SIG-M5 treated with dmso at 0.1 percent for 504 hours (cell line): Measurements from ENCODE around the gene STK10.
"Not testable (repeated sequence)": the region's sequence is repeated elsewhere in the genome, so short reads cannot be mapped to it uniquely, and the experiment has no call there.

Source experiments
- DNase-seq: peaks from one replicate; lab custom pipeline; 2025; ENCODE audit not compliant: unreplicated experiment; lab: John Stamatoyannopoulos, UW

Gene STK10

DNA sequence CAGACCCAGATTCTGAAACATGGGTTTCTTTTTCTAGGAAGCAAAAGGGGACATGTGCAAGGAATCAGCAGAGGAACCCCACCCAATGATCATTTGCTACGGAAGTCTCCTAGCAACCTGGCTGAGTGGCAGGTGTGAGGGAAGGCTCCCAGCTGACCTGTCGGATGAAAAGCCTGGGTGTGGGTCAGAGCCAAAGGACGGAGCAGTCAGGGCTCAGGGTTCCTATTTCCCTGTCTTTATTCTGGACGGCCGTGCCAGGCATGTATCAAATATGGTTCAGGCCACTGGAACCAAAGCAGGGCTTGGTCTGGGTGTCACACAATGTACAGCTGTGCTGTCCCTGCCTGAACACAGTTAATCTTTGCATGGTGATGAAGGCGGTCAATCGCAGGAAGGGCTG lies 20.1 kb downstream of the STK10 start:
- no peak for DNase-seq

DNA sequence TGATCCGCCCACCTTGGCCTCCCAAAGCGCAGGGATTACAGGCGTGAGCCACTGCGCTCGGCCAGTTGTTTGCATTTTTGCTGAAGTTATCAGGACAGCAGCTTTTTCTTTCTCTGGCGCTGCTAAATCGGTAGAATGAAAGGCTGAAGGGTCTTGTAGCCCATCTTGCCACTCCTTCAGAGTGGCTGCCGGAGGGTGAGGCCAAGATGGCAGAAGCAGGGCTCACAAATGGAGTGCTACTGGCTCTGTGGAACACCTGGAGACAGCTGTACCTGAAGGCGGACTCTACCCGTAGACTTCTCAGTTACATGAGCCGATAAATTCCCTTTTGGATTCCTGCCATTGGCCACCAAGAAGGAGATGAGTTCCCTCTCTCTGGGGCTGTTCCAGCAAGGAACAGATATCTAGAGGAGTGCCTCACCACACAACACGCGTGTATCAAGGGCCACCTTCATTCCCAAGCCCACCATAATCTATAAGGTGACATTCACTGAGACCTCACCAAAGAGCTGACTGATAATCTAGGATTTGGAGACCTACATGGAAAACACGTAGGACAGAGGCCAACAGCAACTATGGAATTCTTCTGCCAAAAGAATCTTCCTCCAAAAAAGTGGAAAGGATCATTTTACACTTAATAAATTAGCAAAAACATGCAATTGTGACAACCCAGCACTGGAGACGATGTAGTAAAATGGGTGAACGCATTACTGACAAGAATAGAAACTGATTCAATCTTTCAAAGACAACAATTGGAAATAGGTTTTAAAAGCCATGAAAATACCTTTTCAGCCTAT lies 21.8 kb downstream of the STK10 start:
- DNase-seq = no peak

DNA sequence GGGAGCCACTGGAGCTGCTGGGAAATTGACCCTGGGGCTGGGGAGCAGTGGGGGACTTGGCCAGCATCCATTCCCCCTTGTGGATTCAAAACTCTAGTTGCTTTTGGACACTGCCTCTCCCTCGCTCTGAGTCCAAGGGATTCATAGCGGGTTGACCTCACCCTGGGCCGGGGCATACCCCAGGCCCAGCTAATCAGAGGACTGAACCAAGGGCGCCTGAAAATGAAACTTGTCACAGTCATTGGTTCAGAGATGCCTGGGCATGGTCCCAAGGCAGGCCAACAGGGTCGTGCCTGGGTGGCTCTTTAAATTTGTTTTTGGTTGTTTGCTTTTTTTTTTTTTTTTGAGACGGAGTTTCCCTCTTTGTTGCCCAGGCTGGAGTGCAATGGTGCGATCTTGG lies 22.6 kb downstream of the STK10 start:
- DNase-seq = no peak

DNA sequence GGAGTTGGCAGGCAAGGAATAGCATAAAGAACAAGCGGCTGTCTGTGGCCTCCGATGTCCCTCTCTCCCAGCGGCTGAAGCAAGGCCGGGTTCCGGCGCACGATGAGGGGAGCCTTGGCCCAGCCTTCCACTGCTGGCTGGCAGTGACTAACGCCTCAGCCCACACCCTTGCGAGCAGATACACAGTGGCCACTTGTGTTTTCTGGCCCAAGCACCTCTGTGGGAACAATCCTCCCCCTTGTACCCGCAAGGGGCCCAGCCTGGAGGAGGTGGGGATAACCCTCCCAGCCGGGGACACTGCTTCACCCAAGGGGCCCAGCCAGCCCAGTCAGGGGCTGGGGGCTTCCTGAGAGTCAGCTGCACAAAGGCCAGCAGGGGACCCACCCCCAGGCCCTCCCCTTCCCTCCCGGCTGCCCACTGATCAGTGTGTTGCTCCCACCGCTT lies 23.2 kb downstream of the STK10 start:
- DNase-seq = no peak

DNA sequence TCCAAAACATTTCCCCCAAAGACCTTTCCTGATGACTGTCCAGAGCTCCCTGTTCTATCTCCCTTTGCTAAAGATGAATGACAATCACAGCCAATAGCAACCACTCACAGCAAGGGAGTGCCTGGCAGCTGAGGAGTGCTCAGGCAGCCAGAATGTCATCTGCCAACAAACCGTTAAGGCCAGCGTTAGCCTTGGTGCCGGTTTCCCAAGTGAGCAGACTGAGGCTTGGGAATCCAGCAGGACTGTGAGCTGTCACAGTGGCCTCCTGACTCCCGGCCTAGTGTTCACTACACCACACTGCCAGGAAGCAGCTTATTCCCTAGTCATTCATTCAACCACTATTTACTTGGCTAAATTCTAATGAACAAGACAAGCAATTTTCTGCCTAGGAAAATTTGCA lies 24.7 kb downstream of the STK10 start:
- no peak for DNase-seq

DNA sequence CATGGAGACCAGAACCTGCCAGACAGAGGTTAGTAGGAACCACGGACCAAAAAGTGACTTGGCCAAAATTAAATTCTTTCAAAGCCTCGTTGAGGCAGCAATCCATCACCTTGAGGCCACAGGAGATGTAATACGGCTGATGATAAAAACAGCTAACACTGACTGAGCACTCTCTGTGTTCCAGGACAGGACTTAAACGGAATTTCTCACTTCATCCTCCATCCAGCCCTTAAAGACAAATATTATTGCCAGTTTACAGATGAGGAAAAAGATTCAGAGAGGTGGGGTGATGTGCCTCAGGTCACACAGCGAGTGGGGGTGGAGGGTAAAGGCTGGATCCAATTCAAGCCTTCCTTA lies 25.1 kb downstream of the STK10 start:
- no peak for DNase-seq

DNA sequence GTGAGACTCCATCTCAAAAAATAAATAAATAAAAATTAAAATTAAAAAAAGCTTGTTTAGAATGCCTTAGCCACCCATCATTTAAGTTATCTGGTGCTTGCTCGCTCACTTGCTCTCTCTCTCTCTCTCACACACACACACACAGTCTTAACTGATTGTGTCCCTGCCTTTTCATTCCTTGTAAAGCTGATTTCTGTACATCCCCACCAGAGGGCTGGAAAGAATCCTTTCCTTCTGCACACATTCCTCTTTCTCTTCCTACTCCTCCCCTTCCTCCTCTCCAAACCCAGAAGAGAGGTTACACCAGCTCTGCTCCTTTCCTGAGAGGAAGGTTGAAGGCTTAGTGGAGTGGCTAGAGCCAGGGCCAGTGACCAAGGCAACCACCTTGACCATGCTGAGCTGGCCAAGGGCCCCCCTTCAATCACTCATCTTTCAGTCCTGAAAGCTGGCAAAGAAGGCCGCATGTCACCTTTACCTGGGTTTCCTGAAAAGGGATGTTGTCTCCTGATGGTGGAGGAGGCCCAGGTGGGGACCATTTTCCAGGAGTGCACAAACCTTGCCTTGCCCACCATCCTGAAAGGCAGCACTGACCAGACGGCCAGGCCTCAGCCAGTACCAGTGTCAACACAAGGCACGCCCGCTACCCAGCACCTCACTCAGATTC lies 25.6 kb downstream of the STK10 start:
- DNase-seq = peak; percentile 13

DNA sequence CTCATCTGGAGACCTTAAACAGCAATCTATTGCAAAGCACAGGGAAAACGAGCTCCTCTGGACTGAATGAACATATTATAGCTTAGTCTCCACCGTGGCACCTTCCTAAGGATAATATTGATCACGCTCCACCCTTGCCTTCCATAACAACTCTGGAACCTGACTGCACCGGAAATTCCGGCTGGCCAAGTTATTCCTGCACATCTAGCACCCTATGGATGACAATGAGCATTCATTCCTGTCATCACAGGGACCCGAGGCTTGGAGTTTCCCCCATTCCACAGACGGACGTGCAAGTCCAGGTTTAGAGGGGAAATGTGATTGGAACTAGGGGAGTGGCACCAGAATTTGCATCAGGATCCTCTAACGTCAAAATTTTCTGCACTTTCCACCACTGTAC lies 27.5 kb downstream of the STK10 start:
- DNase-seq = no peak

DNA sequence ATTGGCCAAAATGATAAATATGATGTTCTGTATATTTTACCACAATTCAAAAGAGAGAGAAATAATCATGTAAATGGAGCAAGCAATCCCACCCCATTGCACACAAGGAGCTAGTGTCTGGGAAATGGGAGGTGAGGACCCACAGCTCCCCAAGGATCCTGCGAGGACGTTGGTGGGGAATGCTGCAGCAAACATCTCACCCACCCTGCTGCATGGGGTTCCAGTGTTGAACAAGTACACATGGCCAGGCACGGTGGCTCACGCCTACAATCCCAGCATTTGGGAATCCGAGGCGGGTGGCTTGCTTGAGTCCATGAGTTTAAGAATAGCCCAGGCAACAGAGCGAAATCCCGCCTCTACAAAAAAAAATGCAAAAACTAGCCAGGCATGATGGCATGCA lies 29.0 kb downstream of the STK10 start:
- no peak for DNase-seq

DNA sequence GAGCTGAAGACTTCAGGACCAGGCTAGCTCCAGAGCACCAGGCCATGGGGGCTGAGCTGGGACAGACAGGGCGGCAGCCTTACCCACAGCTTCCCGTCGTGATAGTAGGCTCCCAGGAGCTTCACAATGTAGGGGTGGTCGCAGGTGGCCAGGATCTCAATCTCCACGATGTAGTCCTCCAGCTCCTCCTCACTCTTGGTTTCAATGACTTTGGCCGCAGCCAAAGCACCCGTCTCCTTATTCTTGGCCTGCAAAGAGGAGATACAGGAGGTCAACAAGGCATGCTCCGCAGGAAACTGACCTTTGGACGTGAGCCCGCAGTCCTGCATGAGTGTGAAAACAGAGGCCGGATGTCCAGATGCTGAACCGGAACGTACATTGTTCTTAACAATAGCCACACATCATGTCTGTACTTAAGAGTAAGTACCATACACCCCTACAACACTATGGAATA lies 31.5 kb downstream of the STK10 start:
- DNase-seq = no peak

DNA sequence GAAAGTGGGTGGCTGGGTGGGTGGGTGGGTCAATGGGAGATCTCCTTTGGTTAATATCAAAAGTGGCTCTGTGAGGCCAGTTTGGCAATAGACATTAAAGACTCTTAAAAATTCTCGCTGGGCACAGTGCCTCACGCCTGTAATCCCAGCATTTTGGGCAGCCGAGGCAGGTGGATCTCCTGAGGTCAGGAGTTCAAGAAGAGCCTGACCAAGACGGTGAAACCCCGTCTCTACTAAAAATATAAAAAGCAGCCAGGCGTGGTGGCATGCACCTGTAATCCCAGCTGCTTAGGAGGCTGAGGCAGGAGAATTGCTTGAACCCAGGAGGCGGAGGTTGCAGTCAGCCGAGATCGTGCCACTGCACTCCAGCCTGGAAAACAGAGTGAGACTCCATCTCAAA lies 32.9 kb downstream of the STK10 start:
- not testable (repeated sequence) for DNase-seq

DNA sequence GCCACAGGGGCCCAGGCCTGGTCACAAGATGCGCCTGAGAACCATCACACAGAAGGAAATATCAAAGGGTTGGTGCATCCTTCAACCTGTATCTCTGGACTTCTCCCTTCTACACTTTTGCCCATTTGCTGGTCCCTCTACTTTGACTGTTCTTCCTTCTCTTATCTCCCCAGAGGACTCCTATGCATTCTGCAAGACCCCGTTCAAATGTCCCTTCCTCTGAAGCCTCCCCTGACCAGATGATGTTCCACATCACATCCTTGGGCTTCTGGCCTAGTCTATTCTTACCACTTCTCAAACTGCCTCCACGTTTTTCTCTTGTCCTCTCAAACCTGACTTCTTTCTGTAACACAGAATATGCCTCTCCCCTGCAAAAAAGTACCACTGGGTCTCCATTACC lies 34.3 kb downstream of the STK10 start:
- DNase-seq = no peak

DNA sequence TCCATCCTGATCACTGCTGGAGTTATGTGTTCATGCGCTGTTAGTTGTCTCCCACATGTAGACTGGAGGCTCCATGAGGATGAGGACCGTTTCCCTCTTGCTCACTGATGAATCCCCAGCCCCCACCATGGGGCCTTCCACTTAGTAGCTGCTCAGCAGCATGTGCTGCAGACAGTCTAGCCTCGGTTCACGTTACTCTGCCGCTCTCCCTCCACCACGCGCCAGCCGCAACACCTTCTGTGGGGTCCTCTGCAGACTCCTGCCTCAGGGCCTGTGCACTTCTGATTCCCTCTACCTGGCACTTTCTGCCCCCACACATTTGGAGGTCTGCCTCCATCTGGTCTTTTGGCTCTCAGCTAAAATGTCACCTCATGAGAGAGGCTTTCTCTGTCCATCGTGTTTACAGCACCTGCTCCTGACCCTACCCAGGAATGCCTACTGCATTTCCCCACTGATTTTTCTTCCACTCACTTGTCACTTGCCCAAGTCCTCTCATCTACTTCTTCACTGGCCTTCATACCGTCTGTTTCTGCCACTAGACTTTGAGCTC lies 36.3 kb downstream of the STK10 start:
- no peak for DNase-seq

DNA sequence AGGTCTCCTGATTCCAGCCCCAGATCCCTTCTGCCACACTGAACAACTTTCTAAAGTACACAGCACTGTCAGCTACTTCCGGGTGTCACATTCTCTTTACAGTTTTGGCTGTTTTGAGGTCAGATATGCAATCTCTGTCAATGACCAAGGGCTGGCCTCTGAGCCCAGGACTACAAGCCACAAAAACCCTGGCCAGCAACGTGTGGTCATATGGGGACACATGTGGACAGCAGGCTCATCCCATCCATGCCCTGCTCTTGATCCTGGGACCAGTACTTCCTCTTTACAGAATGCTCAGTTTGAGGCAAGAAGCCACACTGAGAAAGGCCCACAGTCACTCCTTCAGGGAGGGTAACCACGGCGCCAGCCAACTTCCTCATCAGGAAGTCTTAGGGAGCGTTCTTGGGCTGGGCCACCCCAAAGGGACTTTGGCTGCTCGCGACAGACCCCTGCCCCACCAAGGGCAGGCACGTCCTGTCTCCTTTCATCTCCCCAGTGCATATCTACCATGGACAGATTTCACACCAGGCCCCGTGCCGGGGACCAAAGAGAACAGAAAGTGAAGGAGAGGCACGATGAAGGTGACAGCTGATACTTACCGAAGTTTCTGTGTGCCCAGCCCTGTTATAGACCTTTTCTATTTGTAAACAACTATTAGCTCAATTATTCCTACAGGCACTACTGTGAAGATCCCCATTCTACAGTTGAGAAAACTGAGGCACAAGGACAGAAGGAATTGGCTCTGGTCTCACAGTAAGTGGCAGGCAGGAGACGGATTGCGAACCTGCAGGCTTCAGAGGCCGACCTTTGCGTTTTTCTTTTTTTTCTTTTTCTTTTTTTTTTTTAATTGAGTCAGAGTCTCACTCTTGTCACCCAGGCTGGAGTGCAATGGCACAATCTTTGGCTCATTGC lies 37.3 kb downstream of the STK10 start:
- DNase-seq = peak; percentile 92

DNA sequence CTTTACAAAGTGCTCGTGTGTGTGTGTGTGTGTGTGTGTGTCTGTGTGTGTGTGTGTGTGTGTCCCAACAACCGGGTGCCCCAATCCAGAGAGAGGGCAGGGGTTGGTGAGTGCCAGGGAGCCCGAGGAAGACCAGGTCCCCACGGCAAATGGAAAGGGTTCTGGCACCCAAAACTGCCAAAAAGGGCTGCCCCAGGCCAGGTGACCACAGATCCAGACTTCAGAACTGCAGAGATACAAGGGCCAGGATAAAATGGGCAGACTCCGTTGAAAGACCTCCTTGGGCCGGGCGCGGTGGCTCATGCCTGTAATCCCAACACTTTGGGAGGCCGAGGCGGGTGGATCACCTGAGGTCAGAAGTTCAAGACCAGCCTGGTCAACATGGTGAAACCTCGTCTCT lies 38.5 kb downstream of the STK10 start:
- DNase-seq = not testable (repeated sequence)

DNA sequence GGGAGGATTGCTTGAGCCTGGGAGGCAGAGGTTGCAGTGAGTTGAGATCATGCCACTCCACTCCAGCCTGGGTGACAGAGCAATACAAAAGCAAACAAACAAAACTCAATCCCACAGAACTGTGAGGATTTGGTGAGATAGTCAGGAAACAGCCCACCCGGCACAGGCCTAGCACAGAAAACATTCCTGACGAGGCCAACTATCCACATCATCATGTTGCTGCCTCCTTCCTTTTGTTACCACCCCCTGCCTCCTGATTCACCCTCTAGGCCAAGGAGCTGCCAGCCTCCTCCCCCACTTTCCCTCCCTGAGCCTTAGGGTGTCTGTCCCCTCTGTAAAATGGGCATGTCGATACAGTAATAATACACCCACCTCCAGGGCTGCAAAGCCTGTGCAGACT lies 39.0 kb downstream of the STK10 start:
- DNase-seq = no peak

DNA sequence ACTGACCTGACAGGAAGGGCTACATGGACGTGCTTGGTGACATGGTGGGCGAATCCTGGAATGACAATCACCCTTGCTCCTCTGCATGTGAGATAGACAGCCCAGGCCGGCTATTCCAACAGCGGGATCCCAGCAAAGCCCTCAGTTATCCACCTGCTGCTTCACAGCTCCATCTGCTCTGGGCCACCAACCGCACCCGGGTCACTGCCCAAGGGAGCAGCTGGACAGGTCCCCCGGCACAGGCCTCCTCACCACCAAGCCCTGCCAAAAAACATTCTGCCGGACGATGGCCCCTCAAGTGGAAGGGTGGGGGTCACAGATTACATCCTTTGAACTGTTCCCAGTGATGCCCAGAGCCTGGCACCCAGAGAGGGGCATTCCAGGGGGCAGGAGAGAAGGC lies 39.6 kb downstream of the STK10 start:
- no peak for DNase-seq

DNA sequence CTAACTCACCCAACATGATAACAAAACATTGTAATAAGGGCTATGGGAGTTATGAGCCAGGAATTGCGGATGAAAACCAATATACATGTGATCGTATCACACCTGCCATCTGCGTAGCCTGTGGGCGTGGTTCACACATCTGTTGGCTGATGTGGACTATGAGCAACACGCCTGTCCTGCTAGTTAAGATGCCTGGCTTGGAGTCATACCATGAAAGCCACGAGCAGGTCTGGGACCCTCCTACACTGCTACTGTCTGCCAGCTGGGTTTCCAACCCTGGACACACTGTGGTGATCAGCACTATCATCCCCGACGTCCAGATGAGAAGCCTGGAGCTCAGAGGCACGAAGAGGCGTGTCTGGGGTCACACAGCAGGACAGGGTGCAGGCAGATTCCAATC lies 40.2 kb downstream of the STK10 start:
- DNase-seq = no peak

DNA sequence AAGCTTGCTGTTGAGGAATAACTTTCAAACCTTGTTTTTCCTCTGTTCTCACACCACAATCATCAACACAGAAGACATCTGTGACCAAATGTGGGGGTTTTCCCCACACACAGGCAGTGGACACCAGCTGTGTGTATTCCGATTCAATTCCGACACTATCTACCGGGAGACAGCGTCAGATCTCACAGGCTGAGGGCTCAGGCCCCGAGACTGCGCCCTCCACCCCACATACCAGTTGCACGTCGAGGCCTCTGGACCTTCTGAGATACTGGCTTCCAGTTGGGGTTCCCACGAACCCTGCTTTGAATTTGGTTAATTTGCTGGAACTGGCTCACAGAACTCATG lies 41.3 kb downstream of the STK10 start:
- no peak for DNase-seq

DNA sequence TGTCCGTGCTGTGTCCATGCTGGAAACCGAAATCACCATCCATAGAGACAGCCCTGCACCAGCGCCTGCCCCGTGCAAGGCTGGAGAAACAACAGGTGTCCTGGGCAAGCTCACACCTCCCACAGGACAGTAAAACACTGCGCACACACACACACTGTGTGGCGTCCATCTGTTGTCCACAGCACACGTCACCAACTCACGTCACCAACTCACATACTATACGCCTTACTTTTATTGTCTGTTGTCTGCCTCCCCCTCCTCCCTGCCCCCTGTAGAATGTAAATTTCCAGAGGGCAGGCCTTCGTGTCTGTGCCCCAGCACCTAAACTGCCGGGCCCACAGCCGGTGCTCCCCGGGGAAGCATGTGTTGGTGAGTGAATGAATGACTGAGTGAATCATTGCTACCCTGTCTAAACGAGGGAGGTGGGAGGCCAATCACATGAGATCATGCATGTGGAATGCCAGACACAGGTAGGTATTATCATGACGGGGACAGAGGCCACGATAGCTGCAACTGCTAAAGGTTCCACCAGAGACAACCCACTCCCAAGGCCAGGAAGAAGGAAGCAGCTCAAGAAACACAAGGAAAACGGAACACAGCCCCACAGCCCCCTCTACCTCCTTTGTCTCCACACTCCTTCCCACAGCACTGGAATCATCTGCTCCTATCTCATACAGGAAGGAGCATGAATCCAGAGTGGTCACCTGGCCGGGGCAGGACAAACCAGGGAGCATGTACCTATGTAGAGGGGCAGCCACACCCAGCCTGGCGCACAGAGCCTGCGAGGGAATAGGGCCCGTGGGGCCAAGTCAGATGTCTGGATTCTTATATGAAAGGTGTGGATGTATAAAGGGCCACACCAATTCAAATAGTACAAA lies 41.9 kb downstream of the STK10 start:
- DNase-seq = no peak
